Left ventricle myocardium inferior (tissue), 1 donor: Measurements from ENCODE around the gene SSR1. TPM values are rescaled to one million over a fixed set of nuclear protein-coding genes. Genes with fewer than 3 reads are reported as not detected.

Experiments used
- DNase-seq: peaks from one replicate; pipeline ENCODE4 v3.0.0-alpha.2; 2020
- H3K27ac ChIP-seq: fragments of 200-600 bp; replicated peaks from 2 replicates; pipeline ENCODE4 v1.8.0; 2021
- H3K27me3 ChIP-seq: fragments of 200-600 bp; 2 replicates; pipeline ENCODE4 v1.8.0; 2021; ENCODE audit warnings: low read depth
- H3K36me3 ChIP-seq: fragments of 200-600 bp; 2 replicates; pipeline ENCODE4 v1.8.0; 2021
- H3K4me1 ChIP-seq: fragments of 200-600 bp; 2 replicates; pipeline ENCODE4 v1.8.0; 2021
- H3K4me3 ChIP-seq: fragments of 200-600 bp; 2 replicates; pipeline ENCODE4 v1.8.0; 2021; ENCODE audit warnings: mild to moderate bottlenecking, moderate library complexity
- H3K9me3 ChIP-seq: fragments of 200-600 bp; replicated peaks from 2 replicates; pipeline ENCODE4 v1.8.0; 2021
- CTCF ChIP-seq: fragments of 200-600 bp; IDR thresholded peaks from 2 replicates; pipeline ENCODE4 v1.8.0; 2021; ENCODE audit warnings: antibody characterized with exemption, mild to moderate bottlenecking, borderline replicate concordance
- intact Hi-C: fragments of 100-400 bp; cut with micrococcal nuclease; formaldehyde crosslinking; loops from one replicate; pipeline ENCODE4 v1.11.0; 2022
- total RNA-seq: library from RNA; stranded (reverse); fragmentation: NEBNext Ultra II Directional; extraction: Animal tissue kit (Norgen Biotek cat#: 25700); gene quantifications from one replicate; pipeline ENCODE4 v1.2.1, GENCODE V29; 2021
- donor health status: DM: no; HTN: yes; CAD: no; lungs with severe emphysema.

The SSR1 gene
- total RNA-seq, 1 donor from 2014 or later, result 53.4 TPM

- peaks cover 44% of the 10 kb centered on the region for H3K4me1 ChIP-seq
- intact Hi-C loops, result no loop called here
- H3K27ac ChIP-seq, result no peak overlapping the region
- H3K27me3 ChIP-seq, result no peaks in the 10 kb centered on the region
- no peak overlapping the region for H3K4me3 ChIP-seq
- DNase-seq, result no peak
- H3K36me3 ChIP-seq, result peaks cover 34% of the 10 kb centered on the region
- no peak for TF ChIP-seq CTCF
- H3K9me3 ChIP-seq, result no peaks in the 10 kb centered on the region
These were observed 1.8 kb downstream of the SSR1 start for GRCh38 chr6:7311176-7311575.

DNA sequence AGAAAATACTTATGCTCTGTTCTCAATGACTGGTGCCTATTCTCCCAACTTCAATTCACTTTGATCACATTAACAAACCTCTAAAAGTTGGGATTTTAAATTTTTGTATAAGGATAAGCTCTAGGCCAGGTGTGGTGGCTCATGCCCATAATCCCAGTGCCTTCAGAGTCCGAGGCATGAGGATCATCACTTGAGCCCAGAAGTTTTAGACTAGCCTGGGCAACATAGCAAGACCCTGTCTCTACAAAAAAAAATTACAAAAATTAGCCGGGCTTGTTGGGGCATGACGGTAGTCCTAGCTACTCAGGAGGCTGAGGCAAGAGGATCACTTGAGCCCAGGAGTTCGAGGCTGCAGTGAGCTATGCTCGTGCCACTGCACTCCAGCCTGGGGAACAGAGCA, 3.9 kb downstream of the SSR1 start:
- H3K4me1 ChIP-seq, result peaks cover 47% of the 10 kb centered on the region
- no peaks in the 10 kb centered on the region for H3K27me3 ChIP-seq
- peaks cover 54% of the 10 kb centered on the region for H3K36me3 ChIP-seq
- H3K9me3 ChIP-seq, result no peaks in the 10 kb centered on the region
- no peak overlapping the region for H3K4me3 ChIP-seq
- TF ChIP-seq CTCF, result no peak
- no peak for DNase-seq
- no peak overlapping the region for H3K27ac ChIP-seq
- intact Hi-C loops, result loop anchor here (10.0 kb wide), 1 partner anchor 296 kb away; no protein-coding TSS in a partner anchor

DNA sequence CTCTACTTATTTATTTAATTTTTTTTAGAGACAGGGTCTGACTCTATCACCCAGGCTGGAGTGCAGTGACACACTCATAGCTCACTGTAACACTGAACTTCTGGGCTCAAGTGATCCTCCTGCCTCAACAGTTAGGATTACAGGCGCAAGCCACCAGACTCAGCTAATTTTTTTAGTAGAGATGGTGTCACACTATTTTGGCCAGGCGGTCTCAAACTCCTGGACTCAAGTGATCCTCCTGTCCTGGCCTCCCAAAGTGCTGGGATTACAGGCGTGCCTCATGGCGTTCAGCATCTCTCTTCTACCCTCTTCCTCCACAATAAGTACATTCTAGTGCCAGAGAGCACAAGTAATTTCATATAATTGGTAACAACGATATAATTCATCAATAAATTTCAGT, 5.5 kb downstream of the SSR1 start:
- Histone ChIP-seq H3K27ac (no peak overlapping the region), H3K36me3 (peaks cover 69% of the 10 kb centered on the region), H3K9me3 (no peaks in the 10 kb centered on the region), H3K27me3 (no peaks in the 10 kb centered on the region), H3K4me1 (peaks cover 37% of the 10 kb centered on the region), H3K4me3 (no peak overlapping the region)
- DNase-seq, result no peak
- no peak for TF ChIP-seq CTCF
- intact Hi-C loops, result loop anchor here (10.0 kb wide), 1 partner anchor 297 kb away; no protein-coding TSS in a partner anchor

- Histone ChIP-seq H3K36me3 (peaks cover 95% of the 10 kb centered on the region), H3K27ac (no peak overlapping the region), H3K27me3 (no peaks in the 10 kb centered on the region), H3K4me3 (no peak overlapping the region), H3K4me1 (peaks cover 16% of the 10 kb centered on the region), H3K9me3 (no peaks in the 10 kb centered on the region)
- DNase-seq, result no peak
- intact Hi-C loops, result loop anchor here (10.0 kb wide), 1 partner anchor 300 kb away; no protein-coding TSS in a partner anchor
- no peak for TF ChIP-seq CTCF
These were observed 8.2 kb downstream of the SSR1 start for GRCh38 chr6:7304821-7305220.

GRCh38 chr6:7301702-7302101, 11.3 kb downstream of the SSR1 start:
- DNase-seq, result no peak
- H3K27ac ChIP-seq, result no peak overlapping the region
- H3K4me3 ChIP-seq, result no peak overlapping the region
- peaks cover 3% of the 10 kb centered on the region for H3K4me1 ChIP-seq
- peaks cover 94% of the 10 kb centered on the region for H3K36me3 ChIP-seq
- no peaks in the 10 kb centered on the region for H3K27me3 ChIP-seq
- intact Hi-C loops, result loop anchor here (10.0 kb wide), 1 partner anchor 303 kb away; no protein-coding TSS in a partner anchor
- no peak for TF ChIP-seq CTCF
- no peaks in the 10 kb centered on the region for H3K9me3 ChIP-seq
